Dendritic cell treated with granulocyte-macrophage colony-stimulating factor and Interleukin-4, amounts not matched to agents 40 ng/mL and 50 ng/mL, for 4 days (primary cell): Measurements from ENCODE around the gene DGKI.

Experiments
- H3K27ac Mint-ChIP-seq: one replicate; pipeline ENCODE4 v1.8.0; 2022; ENCODE audit warnings: mild to moderate bottlenecking, mixed read lengths
- H3K27me3 Mint-ChIP-seq: one replicate; pipeline ENCODE4 v1.8.0; 2022; ENCODE audit warnings: mild to moderate bottlenecking, mixed read lengths
- H3K36me3 Mint-ChIP-seq: one replicate; pipeline ENCODE4 v1.8.0; 2022; ENCODE audit warnings: low read depth, mixed read lengths
- H3K4me1 Mint-ChIP-seq: one replicate; pipeline ENCODE4 v1.8.0; 2022; ENCODE audit warnings: low read depth, mixed read lengths
- H3K4me3 Mint-ChIP-seq: one replicate; pipeline ENCODE4 v1.8.0; 2022; ENCODE audit warnings: mild to moderate bottlenecking, moderate library complexity, mixed read lengths
- H3K9me3 Mint-ChIP-seq: one replicate; pipeline ENCODE4 v1.8.0; 2022; ENCODE audit warnings: mixed read lengths
- intact Hi-C: fragments of 100-400 bp; cut with micrococcal nuclease; formaldehyde crosslinking; loops from one replicate; pipeline ENCODE4 v1.15.0; 2022

DGKI gene

GRCh38 chr7:137879357-137880158, 32.8 kb upstream of the DGKI start:
- peaks cover 90% of the 10 kb centered on the region for H3K36me3 Mint-ChIP-seq
- H3K27me3 Mint-ChIP-seq: no peaks in the 10 kb centered on the region
- intact Hi-C loops: no loop called here
- no peaks in the 10 kb centered on the region for H3K9me3 Mint-ChIP-seq
- H3K4me3 Mint-ChIP-seq: no peak overlapping the region
- no peaks in the 10 kb centered on the region for H3K4me1 Mint-ChIP-seq
- H3K27ac Mint-ChIP-seq: no peak overlapping the region

GRCh38 chr7:137878333-137878961, 31.7 kb upstream of the DGKI start:
- Mint-ChIP-seq H3K36me3 (peaks cover 90% of the 10 kb centered on the region), H3K4me1 (no peaks in the 10 kb centered on the region), H3K4me3 (no peak overlapping the region), H3K27me3 (no peaks in the 10 kb centered on the region), H3K27ac (no peak overlapping the region), H3K9me3 (no peaks in the 10 kb centered on the region)
- intact Hi-C loops: no loop called here

DNA sequence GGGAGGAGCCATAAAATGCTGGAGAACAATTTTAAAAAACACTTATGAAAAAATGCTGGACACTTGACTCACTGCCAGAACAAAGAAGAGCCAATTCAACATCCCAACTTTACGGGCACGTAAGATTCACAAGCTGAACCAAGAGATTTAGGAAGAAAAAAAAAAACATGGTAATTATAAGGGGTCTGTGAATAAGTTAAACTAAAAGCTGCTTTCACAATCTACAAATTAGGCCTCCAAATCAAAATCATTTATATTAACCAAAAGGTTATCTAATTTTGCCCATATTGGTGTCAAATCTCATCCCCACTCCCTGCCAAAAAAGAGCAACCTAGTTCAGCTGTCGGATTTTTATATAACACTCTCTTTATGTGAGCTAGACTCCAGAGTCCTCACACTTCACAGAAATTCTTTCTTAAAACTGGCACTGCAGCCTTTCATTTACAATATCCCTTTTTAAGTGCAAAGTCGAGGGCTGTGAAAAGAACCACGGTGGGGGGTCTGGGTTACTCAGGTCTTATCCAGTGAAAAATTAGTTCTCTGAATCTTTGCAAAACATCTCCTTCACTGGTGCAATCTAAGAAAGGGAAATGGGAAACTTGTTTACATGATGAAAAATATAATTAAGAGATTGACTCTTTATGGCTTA, 30.4 kb upstream of the DGKI start:
- H3K36me3 Mint-ChIP-seq: peaks cover 83% of the 10 kb centered on the region
- intact Hi-C loops: no loop called here
- H3K4me1 Mint-ChIP-seq: no peaks in the 10 kb centered on the region
- no peak overlapping the region for H3K4me3 Mint-ChIP-seq
- no peak overlapping the region for H3K27ac Mint-ChIP-seq
- no peaks in the 10 kb centered on the region for H3K27me3 Mint-ChIP-seq
- H3K9me3 Mint-ChIP-seq: no peaks in the 10 kb centered on the region

DNA sequence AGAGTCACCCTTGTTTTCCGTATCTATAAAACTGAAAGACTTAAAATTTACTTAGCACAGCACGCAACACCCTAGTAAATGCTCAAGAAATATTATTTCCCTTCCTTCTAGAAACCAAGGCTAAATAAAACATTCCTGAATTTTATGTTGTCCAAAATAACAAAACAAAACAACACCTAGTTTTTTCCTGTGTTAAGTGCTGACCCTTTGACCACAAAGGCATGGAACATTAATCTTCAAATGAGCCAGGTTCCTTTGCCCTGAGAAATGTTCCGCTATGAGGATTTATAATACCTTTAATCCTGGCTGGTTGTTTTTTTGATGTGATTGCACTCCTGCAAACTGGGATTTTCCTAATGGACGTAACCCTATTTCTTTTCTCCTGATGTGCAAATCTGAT, 29.0 kb upstream of the DGKI start:
- H3K9me3 Mint-ChIP-seq: no peaks in the 10 kb centered on the region
- peaks cover 79% of the 10 kb centered on the region for H3K36me3 Mint-ChIP-seq
- intact Hi-C loops: no loop called here
- H3K27me3 Mint-ChIP-seq: no peaks in the 10 kb centered on the region
- H3K4me3 Mint-ChIP-seq: no peak overlapping the region
- H3K4me1 Mint-ChIP-seq: no peaks in the 10 kb centered on the region
- H3K27ac Mint-ChIP-seq: no peak overlapping the region

- no peaks in the 10 kb centered on the region for H3K9me3 Mint-ChIP-seq
- H3K27me3 Mint-ChIP-seq: no peaks in the 10 kb centered on the region
- intact Hi-C loops: no loop called here
- no peak overlapping the region for H3K4me3 Mint-ChIP-seq
- peaks cover 71% of the 10 kb centered on the region for H3K36me3 Mint-ChIP-seq
- H3K27ac Mint-ChIP-seq: no peak overlapping the region
- H3K4me1 Mint-ChIP-seq: no peaks in the 10 kb centered on the region
Observed at GRCh38 chr7:137873979-137874777, 27.4 kb upstream of the DGKI start.

DNA sequence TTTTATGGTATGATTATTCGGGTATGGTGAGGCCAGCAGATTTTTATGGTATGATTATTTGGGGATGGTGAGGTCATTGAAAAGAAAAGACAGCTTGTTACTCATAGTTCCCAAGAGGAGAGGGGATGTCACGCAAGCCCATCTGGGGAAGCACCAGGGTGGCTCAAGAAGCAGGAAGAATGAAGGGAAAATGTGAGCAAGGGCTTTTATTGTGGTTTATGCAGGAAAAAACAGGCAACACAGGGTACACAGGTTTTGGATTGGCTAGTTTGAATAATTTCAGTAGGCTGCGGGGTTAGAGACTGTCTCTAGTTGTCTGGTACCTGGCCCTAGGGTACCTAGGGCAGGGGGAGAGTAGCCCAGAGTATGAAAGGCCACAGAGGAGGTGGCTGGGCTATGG, 26.8 kb upstream of the DGKI start:
- Mint-ChIP-seq H3K4me1 (no peaks in the 10 kb centered on the region), H3K27ac (no peak overlapping the region), H3K27me3 (no peaks in the 10 kb centered on the region), H3K36me3 (peaks cover 71% of the 10 kb centered on the region), H3K4me3 (no peak overlapping the region), H3K9me3 (no peaks in the 10 kb centered on the region)
- intact Hi-C loops: no loop called here

GRCh38 chr7:137871170-137871915, 24.6 kb upstream of the DGKI start:
- Mint-ChIP-seq H3K36me3 (peaks cover 73% of the 10 kb centered on the region), H3K27me3 (no peaks in the 10 kb centered on the region), H3K9me3 (peaks cover 4% of the 10 kb centered on the region), H3K4me3 (no peak overlapping the region), H3K4me1 (no peaks in the 10 kb centered on the region), H3K27ac (no peak overlapping the region)
- intact Hi-C loops: no loop called here

GRCh38 chr7:137870684-137871083, 23.9 kb upstream of the DGKI start:
- no peak overlapping the region for H3K27ac Mint-ChIP-seq
- H3K27me3 Mint-ChIP-seq: no peaks in the 10 kb centered on the region
- H3K9me3 Mint-ChIP-seq: peaks cover 8% of the 10 kb centered on the region
- H3K4me1 Mint-ChIP-seq: no peaks in the 10 kb centered on the region
- no peak overlapping the region for H3K4me3 Mint-ChIP-seq
- intact Hi-C loops: no loop called here
- peaks cover 73% of the 10 kb centered on the region for H3K36me3 Mint-ChIP-seq

DNA sequence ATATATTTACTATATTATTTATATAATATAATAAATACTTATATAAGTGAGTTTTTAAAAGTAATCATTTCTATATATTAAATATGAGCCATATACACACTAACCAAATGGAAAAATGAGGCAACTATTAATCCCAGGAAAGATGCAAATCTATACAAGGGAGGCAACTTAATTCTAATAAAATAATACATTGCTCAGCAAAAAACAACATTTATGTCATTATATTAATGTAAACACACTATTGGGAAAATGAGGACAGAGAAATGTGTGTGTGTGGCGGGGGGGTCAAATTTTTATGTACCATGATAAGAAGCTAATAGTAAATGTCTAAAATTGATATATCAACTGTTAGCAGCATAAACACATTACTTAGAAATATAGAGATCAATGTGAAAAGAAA, 23.3 kb upstream of the DGKI start:
- Mint-ChIP-seq H3K9me3 (peaks cover 8% of the 10 kb centered on the region), H3K27ac (no peak overlapping the region), H3K36me3 (peaks cover 73% of the 10 kb centered on the region), H3K4me3 (no peak overlapping the region), H3K4me1 (no peaks in the 10 kb centered on the region), H3K27me3 (no peaks in the 10 kb centered on the region)
- intact Hi-C loops: no loop called here

- H3K9me3 Mint-ChIP-seq: peaks cover 8% of the 10 kb centered on the region
- no peak overlapping the region for H3K4me3 Mint-ChIP-seq
- intact Hi-C loops: no loop called here
- peaks cover 72% of the 10 kb centered on the region for H3K36me3 Mint-ChIP-seq
- no peaks in the 10 kb centered on the region for H3K4me1 Mint-ChIP-seq
- H3K27ac Mint-ChIP-seq: no peak overlapping the region
- no peaks in the 10 kb centered on the region for H3K27me3 Mint-ChIP-seq
Observed at GRCh38 chr7:137869260-137869659, 22.5 kb upstream of the DGKI start.

GRCh38 chr7:137867289-137867688, 20.5 kb upstream of the DGKI start:
- intact Hi-C loops: no loop called here
- Mint-ChIP-seq H3K4me3 (no peak overlapping the region), H3K9me3 (peaks cover 8% of the 10 kb centered on the region), H3K27me3 (no peaks in the 10 kb centered on the region), H3K27ac (no peak overlapping the region), H3K36me3 (peaks cover 76% of the 10 kb centered on the region), H3K4me1 (peaks cover 8% of the 10 kb centered on the region)

- Mint-ChIP-seq H3K27ac (no peak overlapping the region), H3K4me1 (peaks cover 8% of the 10 kb centered on the region), H3K9me3 (peaks cover 8% of the 10 kb centered on the region), H3K27me3 (no peaks in the 10 kb centered on the region), H3K4me3 (no peak overlapping the region), H3K36me3 (peaks cover 76% of the 10 kb centered on the region)
- intact Hi-C loops: no loop called here
Observed at GRCh38 chr7:137865764-137866163, 19.0 kb upstream of the DGKI start.

DNA sequence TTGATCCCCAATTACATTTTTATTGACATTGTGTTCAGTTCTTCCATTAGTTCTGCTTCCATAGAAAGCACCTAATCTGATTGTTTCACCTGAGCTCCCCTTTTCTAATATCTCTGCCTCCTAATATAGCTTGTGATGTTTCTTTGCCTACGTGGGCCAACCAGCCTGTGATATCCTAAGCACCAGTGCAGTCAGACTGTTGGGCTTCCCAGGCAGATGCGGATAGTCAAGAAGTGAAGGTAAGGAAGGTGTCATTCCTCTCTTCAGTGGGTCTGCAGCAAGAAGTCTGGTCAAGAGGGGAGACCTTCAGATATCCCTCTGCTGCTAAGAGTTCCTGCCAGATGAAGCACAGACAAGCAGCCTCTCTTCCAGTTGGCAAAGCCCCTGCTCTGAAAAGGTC, 16.2 kb upstream of the DGKI start:
- H3K4me3 Mint-ChIP-seq: no peak overlapping the region
- peaks cover 8% of the 10 kb centered on the region for H3K9me3 Mint-ChIP-seq
- H3K36me3 Mint-ChIP-seq: peaks cover 56% of the 10 kb centered on the region
- intact Hi-C loops: no loop called here
- H3K4me1 Mint-ChIP-seq: peaks cover 8% of the 10 kb centered on the region
- no peaks in the 10 kb centered on the region for H3K27me3 Mint-ChIP-seq
- H3K27ac Mint-ChIP-seq: no peak overlapping the region
